Endothelial cell of umbilical vein (primary cell): ENCODE results near the gene ZNF581. TPM values are rescaled to one million over a fixed set of nuclear protein-coding genes. Genes with fewer than 3 reads are reported as not detected.

Experiments
- BruUV-seq: library from RNA; stranded (reverse); fragments of 400-500 nt; replicated peaks from 2 replicates; lab custom pipeline; 2021; lab: Mats Ljungman, UMichigan
- CTCF ChIA-PET: fragments of 300-600, 350-600 bp; sonication (Branson Sonifier 250); formaldehyde crosslinking; loops from one replicate; lab custom pipeline; 2021; ENCODE audit warnings: antibody characterized with exemption, inconsistent platforms; lab: Charles Lee
- POLR2A ChIA-PET: fragments of 300-600, 350-600 bp; sonication (Branson Sonifier 250); formaldehyde crosslinking; loops from one replicate; lab custom pipeline; 2021; ENCODE audit warnings: antibody characterized with exemption, inconsistent platforms; lab: Charles Lee
- DNase-seq: peaks from one replicate; pipeline ENCODE4 v3.0.0-alpha.2; 2011; ENCODE audit warnings: low read depth, low spot score
- FAIRE-seq: peaks from 2 replicates; lab custom pipeline; 2011; peaks lifted over from hg19 to GRCh38; lab: Jason Lieb, UNC
- H2AFZ ChIP-seq: 2 replicates; pipeline ENCODE4 v1.6.0; 2012; ENCODE audit warnings: low read depth, low read length, control low read depth, inconsistent platforms
- H3K27ac ChIP-seq: 2 replicates; pipeline ENCODE4 v1.5.1; 2011; ENCODE audit warnings: low read depth, mild to moderate bottlenecking, control low read depth, low read length, moderate library complexity; ENCODE audit not compliant: insufficient read depth
- H3K27me3 ChIP-seq, 2 experiments: 2 replicates each; pipeline versions ENCODE4 v1.6.0 to v1.6.1; 2011; ENCODE audit warnings: low read length in 2 of 2, mixed read lengths in 1 of 2; ENCODE audit not compliant: control insufficient read depth in 2 of 2, insufficient read depth in 2 of 2
- H3K36me3 ChIP-seq, 2 experiments: 2 replicates in 1 of 2; 3 replicates in 1 of 2; pipeline ENCODE4 v1.5.1; 2011; ENCODE audit warnings: low read length in 2 of 2, mild to moderate bottlenecking in 1 of 2, moderate library complexity in 1 of 2; ENCODE audit not compliant: control insufficient read depth in 2 of 2, insufficient read depth in 2 of 2; ENCODE audit errors: extremely low read depth in 1 of 2
- H3K4me1 ChIP-seq: 3 replicates; pipeline ENCODE4 v1.5.1; 2011; ENCODE audit warnings: mild to moderate bottlenecking, low read length; ENCODE audit not compliant: control insufficient read depth, insufficient read depth; ENCODE audit errors: extremely low read depth
- H3K4me2 ChIP-seq: 2 replicates; pipeline ENCODE4 v1.6.1; 2011; ENCODE audit warnings: low read length, control low read depth, mixed read lengths; ENCODE audit not compliant: insufficient read depth
- H3K4me3 ChIP-seq, 3 experiments: fragments of 200-600 bp in 1 of 3; sonication (generic), shearing (Covaris generic) in 1 of 3; replicated peaks in 1 of 3; 2 replicates each; pipeline ENCODE4 v1.5.1; 2011 to 2016; ENCODE audit warnings: control low read depth in 3 of 3, low read length in 3 of 3, mild to moderate bottlenecking in 2 of 3, inconsistent platforms in 1 of 3, low read depth in 1 of 3, moderate library complexity in 1 of 3; ENCODE audit not compliant: insufficient read depth in 1 of 3
- H3K79me2 ChIP-seq: 2 replicates; pipeline ENCODE4 v1.6.0; 2012; ENCODE audit warnings: low read length, inconsistent platforms; ENCODE audit not compliant: control insufficient read depth, insufficient read depth
- H3K9ac ChIP-seq: replicated peaks from 2 replicates; pipeline ENCODE3; 2011; ENCODE audit warnings: low read length, control low read depth; ENCODE audit not compliant: insufficient read depth; ENCODE audit errors: extremely low read depth
- H3K9me1 ChIP-seq: replicated peaks from 3 replicates; pipeline ENCODE4 v1.6.0; 2011; ENCODE audit warnings: mild to moderate bottlenecking, low read length; ENCODE audit not compliant: control insufficient read depth, insufficient read depth; ENCODE audit errors: extremely low read depth
- H3K9me3 ChIP-seq: replicated peaks from 2 replicates; pipeline ENCODE4 v1.5.1; 2012; ENCODE audit warnings: low read length, inconsistent platforms; ENCODE audit not compliant: control insufficient read depth, insufficient read depth
- H4K20me1 ChIP-seq: replicated peaks from 2 replicates; pipeline ENCODE3; 2011; ENCODE audit warnings: mild to moderate bottlenecking, low read length; ENCODE audit not compliant: control insufficient read depth, insufficient read depth; ENCODE audit errors: extremely low read depth
- EZH2 ChIP-seq: IDR thresholded peaks from 2 replicates; pipeline ENCODE4 v1.6.1; 2012; ENCODE audit warnings: borderline replicate concordance, low read depth, mild to moderate bottlenecking, moderate library complexity, low read length, inconsistent platforms; ENCODE audit not compliant: severe bottlenecking
- FOS ChIP-seq: IDR thresholded peaks from 2 replicates; pipeline ENCODE4 v1.6.1; 2011; ENCODE audit warnings: mild to moderate bottlenecking, low read length, moderate library complexity, borderline replicate concordance; ENCODE audit not compliant: insufficient read depth
- GATA2 ChIP-seq: IDR thresholded peaks from 2 replicates; pipeline ENCODE4 v1.7.0; 2011; ENCODE audit warnings: low read depth, mild to moderate bottlenecking, moderate library complexity, mixed read lengths, low read length; ENCODE audit not compliant: insufficient read length, insufficient read depth
- JUN ChIP-seq: IDR thresholded peaks from 2 replicates; pipeline ENCODE4 v1.6.1; 2011; ENCODE audit warnings: borderline replicate concordance, low read depth; ENCODE audit not compliant: insufficient read length, insufficient read depth
- MAX ChIP-seq: IDR thresholded peaks from 2 replicates; pipeline ENCODE4 v1.6.1; 2011; ENCODE audit not compliant: insufficient read depth, insufficient read length
- MYC ChIP-seq: IDR thresholded peaks from one replicate; pipeline ENCODE4 v1.6.1; 2011; ENCODE audit warnings: mild to moderate bottlenecking, low read depth, low read length
- POLR2A ChIP-seq: IDR thresholded peaks from 2 replicates; pipeline ENCODE4 v1.6.1; 2012; ENCODE audit warnings: low read depth, mild to moderate bottlenecking, control low read depth, low read length
- POLR2AphosphoS5 ChIP-seq: IDR thresholded peaks from 2 replicates; pipeline ENCODE4 v1.6.1; 2012; ENCODE audit warnings: low read depth, mild to moderate bottlenecking, control low read depth, low read length, moderate library complexity; ENCODE audit not compliant: insufficient read depth
- dilution Hi-C: fragments of 300-500 bp; cut with MboI; formaldehyde crosslinking; loops from one replicate; pipeline ENCODE4 v1.15.0; 2019; ENCODE audit warnings: low sequenced_read_pairs; ENCODE audit not compliant: extremely low pct_ligation_motif_present
- intact Hi-C: fragments of 100-400 bp; cut with micrococcal nuclease; formaldehyde crosslinking; loops from one replicate; pipeline ENCODE4 v1.10.0; 2022
- polyA plus RNA-seq, 4 experiments: library from polyadenylated mRNA; depleted of rRNA in 3 of 4; stranded (reverse) in 3 of 4; unstranded in 1 of 4; fragments of >200 nt; gene quantifications; 2 replicates each; pipeline versions ENCODE4 v1.2.1 to v1.2.3, GENCODE V29; 2011 to 2012; ENCODE audit warnings: missing spikeins in 1 of 4
- total RNA-seq: library from RNA; stranded (reverse); gene quantifications from 2 replicates; pipeline ENCODE4 v1.2.3, GENCODE V29; 2021
- TF ChIP-seq, protein P1 (sequence below), 2 donors: IDR thresholded peaks; 1 replicate in 1 of 2; 2 replicates in 1 of 2; pipeline ENCODE4 v1.5.1; 2011; ENCODE audit warnings: low read length in 2 of 2, mild to moderate bottlenecking in 2 of 2, moderate library complexity in 2 of 2, control low read depth in 1 of 2, inconsistent platforms in 1 of 2, low read depth in 1 of 2; ENCODE audit not compliant: insufficient read depth in 1 of 2; ENCODE audit errors: extremely low read depth in 1 of 2

ZNF581 gene
- total and polyA plus RNA-seq, 2 donors (not counting 3 experiments of a cell fraction or from before 2014, with no cell fraction given): 31.4 to 32.3 TPM

DNA sequence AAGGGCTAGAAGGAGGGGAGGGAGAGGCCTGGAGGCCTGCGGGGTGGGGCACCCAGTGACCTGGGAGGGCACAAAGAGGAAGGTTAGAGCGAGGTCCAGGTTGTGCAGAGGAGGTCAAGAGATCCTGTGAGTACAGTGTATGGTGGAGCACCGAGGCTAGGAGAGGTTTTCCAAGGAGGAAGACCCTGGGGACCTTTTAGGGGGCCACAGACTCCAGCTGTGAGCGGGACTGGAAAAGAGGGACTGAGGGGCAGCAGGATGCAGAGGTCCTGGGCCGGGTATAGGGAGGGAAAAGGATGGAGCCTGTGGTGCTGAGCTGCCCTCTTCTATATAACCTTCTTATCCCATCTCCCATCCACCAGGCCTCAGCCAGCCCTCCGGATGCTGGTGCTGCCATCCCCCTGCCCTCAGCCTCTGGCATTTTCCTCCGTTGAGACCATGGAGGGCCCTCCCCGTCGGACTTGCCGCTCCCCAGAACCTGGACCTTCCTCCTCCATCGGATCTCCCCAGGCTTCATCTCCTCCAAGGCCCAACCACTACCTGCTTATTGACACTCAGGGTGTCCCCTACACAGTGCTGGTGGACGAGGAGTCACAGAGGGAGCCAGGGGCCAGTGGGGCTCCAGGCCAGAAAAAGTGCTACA, 863 bp downstream of the ZNF581 start:
- peaks cover 35% of the 10 kb centered on the region for H3K4me1 ChIP-seq
- no peaks in the 10 kb centered on the region for H4K20me1 ChIP-seq
- no peaks in the 10 kb centered on the region for H3K9me3 ChIP-seq
- POLR2A ChIA-PET: no interaction called here
- CTCF ChIA-PET: interaction anchor here (0.6 kb wide), 1 partner anchor 471 kb away, joined by 4 read pairs; no protein-coding TSS in a partner anchor
- no peaks in the 10 kb centered on the region for H3K9me1 ChIP-seq
- no TSS peak for BruUV-seq
- peak overlapping the region; percentile 61 for H3K9ac ChIP-seq
- H3K27me3 ChIP-seq: no peaks in the 10 kb centered on the region
- peaks cover 3 to 10% of the 10 kb centered on the region in 2 experiments for H3K36me3 ChIP-seq
- no peak for DNase-seq
- no peak overlapping the region for H3K27ac ChIP-seq
- peak overlapping the region; percentile 50 for H3K4me2 ChIP-seq
- intact Hi-C loops: loop anchor here (5.0 kb wide), 1 partner anchor 557 kb away; no protein-coding TSS in a partner anchor
- no peak overlapping the region for H2AFZ ChIP-seq
- peaks cover 23% of the 10 kb centered on the region for H3K79me2 ChIP-seq
- dilution Hi-C loops: no loop called here
- peak overlapping the region; percentile 53 to 75 (median 61) for H3K4me3 ChIP-seq
- FAIRE-seq: no peak
- TF ChIP-seq MYC: no peak
- TF ChIP-seq MAX: no peak
- no peak for TF ChIP-seq GATA2
- no peak for TF ChIP-seq EZH2
- no peak for TF ChIP-seq JUN
- no peak for TF ChIP-seq FOS
- no peak for TF ChIP-seq POLR2AphosphoS5
- TF ChIP-seq POLR2A: no peak
- TF ChIP-seq, protein P1, sequence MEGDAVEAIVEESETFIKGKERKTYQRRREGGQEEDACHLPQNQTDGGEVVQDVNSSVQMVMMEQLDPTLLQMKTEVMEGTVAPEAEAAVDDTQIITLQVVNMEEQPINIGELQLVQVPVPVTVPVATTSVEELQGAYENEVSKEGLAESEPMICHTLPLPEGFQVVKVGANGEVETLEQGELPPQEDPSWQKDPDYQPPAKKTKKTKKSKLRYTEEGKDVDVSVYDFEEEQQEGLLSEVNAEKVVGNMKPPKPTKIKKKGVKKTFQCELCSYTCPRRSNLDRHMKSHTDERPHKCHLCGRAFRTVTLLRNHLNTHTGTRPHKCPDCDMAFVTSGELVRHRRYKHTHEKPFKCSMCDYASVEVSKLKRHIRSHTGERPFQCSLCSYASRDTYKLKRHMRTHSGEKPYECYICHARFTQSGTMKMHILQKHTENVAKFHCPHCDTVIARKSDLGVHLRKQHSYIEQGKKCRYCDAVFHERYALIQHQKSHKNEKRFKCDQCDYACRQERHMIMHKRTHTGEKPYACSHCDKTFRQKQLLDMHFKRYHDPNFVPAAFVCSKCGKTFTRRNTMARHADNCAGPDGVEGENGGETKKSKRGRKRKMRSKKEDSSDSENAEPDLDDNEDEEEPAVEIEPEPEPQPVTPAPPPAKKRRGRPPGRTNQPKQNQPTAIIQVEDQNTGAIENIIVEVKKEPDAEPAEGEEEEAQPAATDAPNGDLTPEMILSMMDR (IDR thresholded peaks at IDR 0.05; ENCODE audit: extremely low read depth in 1 of 2, insufficient read depth in 1 of 2, low read depth in 1 of 2, low read length in 2 of 2): no peak
